ENCODE data around the gene PPFIA1. TPM values are rescaled to one million over a fixed set of nuclear protein-coding genes. Genes with fewer than 3 reads are reported as not detected.

Gene PPFIA1
- total and polyA plus RNA-seq, 10 of the 15 experiments (the other 5 are each of a cell fraction or from before 2014, with no cell fraction given) = 5.2 to 26.2 (median 15.8) TPM

DNA sequence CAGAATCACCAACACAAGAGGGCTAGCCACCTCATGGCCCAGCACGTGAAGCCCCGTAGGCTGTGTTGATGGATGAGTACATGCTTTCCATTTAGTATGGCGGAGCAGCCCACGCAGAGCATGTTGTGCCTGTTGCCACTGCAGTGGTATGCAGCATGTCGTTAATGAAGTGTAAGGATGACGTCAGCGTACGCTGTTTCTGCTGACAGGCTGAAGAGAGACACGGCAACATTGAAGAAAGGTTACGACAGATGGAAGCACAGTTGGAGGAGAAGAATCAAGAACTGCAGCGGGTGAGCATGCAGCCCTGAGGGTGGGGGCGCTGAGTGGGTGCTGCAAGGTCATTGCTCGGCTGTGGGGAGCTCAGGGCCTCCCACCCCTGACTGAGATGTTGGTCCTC, 62.8 kb downstream of the PPFIA1 start (continued):
- TF ChIP-seq ZBTB40 (IDR thresholded peaks at IDR 0.05; ENCODE audit: borderline replicate concordance) = no peak
- TF ChIP-seq YY1 (IDR thresholded peaks at IDR 0.05; ENCODE audit: low read depth, low read length) = no peak
- TF ChIP-seq LARP7 (IDR thresholded peaks at IDR 0.05) = no peak
- no peak for TF ChIP-seq SIX5 (IDR thresholded peaks at IDR 0.05; ENCODE audit: low read depth, low read length, severe bottlenecking)
- no peak for TF ChIP-seq MYC (IDR thresholded peaks at IDR 0.05; ENCODE audit: insufficient read depth, insufficient read length, insufficient replicate concordance, low read length, severe bottlenecking)

DNA sequence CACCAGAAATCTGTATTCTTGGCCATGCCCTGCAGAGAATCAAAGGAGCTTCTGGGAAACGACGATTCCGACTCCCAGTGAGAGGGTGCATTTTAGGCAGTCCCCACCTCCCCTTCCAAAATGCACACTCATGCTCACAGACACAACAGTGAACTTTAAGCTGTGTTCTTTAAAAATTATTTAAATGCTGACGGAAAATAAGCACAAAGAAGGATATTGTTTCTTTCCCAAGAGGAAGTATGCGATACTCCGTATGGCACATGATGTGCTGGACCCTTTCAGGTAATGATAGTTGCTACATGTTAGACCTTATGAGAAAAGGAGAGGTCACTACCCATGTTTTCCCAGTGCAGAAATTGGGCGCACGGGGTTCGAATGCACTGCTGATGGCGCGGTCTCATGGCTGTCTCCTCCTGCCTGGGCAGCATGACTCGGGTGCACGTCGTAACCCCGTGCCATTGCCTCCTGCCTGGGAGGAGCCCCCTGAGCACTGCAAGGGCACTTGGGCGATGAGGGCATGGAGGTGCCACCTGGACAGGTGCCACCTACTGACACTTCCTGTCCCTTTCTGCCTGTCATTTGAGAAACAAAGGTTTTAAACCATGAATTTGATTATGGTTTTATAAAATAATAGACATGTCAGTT, 64.0 kb downstream of the PPFIA1 start:
- in situ Hi-C loops (cut with MboI) = no loop called here
- RAD21 ChIA-PET (ENCODE audit: unreplicated experiment) = no interaction called here

More for the DNA sequence above, 64.0 kb downstream of the PPFIA1 start:
- FAIRE-seq (no peak), DNase-seq (ENCODE audit: low read depth, low spot score) (no peak), ATAC-seq (no peak)
- no peaks in the 10 kb centered on the region for H3K79me2 ChIP-seq (ENCODE audit: control insufficient read depth, insufficient read depth, low read length)
- TF ChIP-seq ESRRA (IDR thresholded peaks at IDR 0.05; ENCODE audit: low read length) (no peak), NFXL1 (IDR thresholded peaks at IDR 0.05; ENCODE audit: borderline replicate concordance) (no peak)
- TF ChIP-seq, protein P1, sequence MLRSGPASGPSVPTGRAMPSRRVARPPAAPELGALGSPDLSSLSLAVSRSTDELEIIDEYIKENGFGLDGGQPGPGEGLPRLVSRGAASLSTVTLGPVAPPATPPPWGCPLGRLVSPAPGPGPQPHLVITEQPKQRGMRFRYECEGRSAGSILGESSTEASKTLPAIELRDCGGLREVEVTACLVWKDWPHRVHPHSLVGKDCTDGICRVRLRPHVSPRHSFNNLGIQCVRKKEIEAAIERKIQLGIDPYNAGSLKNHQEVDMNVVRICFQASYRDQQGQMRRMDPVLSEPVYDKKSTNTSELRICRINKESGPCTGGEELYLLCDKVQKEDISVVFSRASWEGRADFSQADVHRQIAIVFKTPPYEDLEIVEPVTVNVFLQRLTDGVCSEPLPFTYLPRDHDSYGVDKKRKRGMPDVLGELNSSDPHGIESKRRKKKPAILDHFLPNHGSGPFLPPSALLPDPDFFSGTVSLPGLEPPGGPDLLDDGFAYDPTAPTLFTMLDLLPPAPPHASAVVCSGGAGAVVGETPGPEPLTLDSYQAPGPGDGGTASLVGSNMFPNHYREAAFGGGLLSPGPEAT (IDR thresholded peaks at IDR 0.05; ENCODE audit: low read depth) = no peak
- ChIA-PET SMC1A (ENCODE audit: uncharacterized antibody, unreplicated experiment) (interaction anchor here (0.6 kb wide), 1 partner anchor 829 kb away, joined by 3 read pairs; no protein-coding TSS in a partner anchor), CTCF (no interaction called here), POLR2A (no interaction called here)
- no peak overlapping the region for H2AFZ ChIP-seq (ENCODE audit: control insufficient read depth, low read depth, low read length)
- no peaks in the 10 kb centered on the region for H3K27me3 ChIP-seq (replicated peaks in 1 of 2; ENCODE audit: control insufficient read depth in 2 of 2, insufficient read depth in 2 of 2, low read length in 1 of 2)
- no peaks in the 10 kb centered on the region for H4K20me1 ChIP-seq (ENCODE audit: control insufficient read depth, insufficient read depth)
- H3K27ac ChIP-seq (ENCODE audit: control insufficient read depth, insufficient read depth) = no peak overlapping the region
- H3K4me3 ChIP-seq = no peak overlapping the region
- H3K4me1 ChIP-seq (ENCODE audit: control insufficient read depth, insufficient read depth, low read length) = no peaks in the 10 kb centered on the region
- intact Hi-C loops (cut with micrococcal nuclease; ENCODE audit: unreplicated experiment) = no loop called here
- no peak overlapping the region for H3K4me2 ChIP-seq (ENCODE audit: control insufficient read depth, insufficient read depth)
- no peaks in the 10 kb centered on the region for H3K9me3 ChIP-seq (replicated peaks; ENCODE audit: control insufficient read depth, insufficient read depth, low read length)
- H3K36me3 ChIP-seq (ENCODE audit: control insufficient read depth in 2 of 2, insufficient read depth in 2 of 2, low read length in 1 of 2) = peaks cover 22 to 44% of the 10 kb centered on the region in 2 experiments
- BruUV-seq (replicated peaks) = no TSS peak
- H3K9ac ChIP-seq (ENCODE audit: control insufficient read depth, insufficient read depth, low read length) = no peak overlapping the region
- 99% methylated on average over 16 of the region's 16 CpGs for WGBS (ENCODE audit: insufficient coverage, insufficient replicate concordance, low lambda C conversion rate, missing lambda C conversion rate)

Data from GM12878 (cell line).